GM12878 (cell line): ENCODE data around the gene PROM1. TPM values are rescaled to one million over a fixed set of nuclear protein-coding genes. Genes with fewer than 3 reads are reported as not detected.

ENCODE experiments used
- ATAC-seq: fragments of 200-7000 bp; cut with Tn5 transposase; 3 replicates; pipeline ENCODE4 v1.9.1; 2020; ENCODE audit warnings: mild to moderate bottlenecking, moderate library complexity
- BruUV-seq: library from RNA; stranded (reverse); fragments of 400-500 nt; replicated peaks from 2 replicates; lab custom pipeline; 2021; lab: Mats Ljungman, UMichigan
- CTCF ChIA-PET: fragments of 300-600 bp; sonication (Branson Sonifier 250); formaldehyde crosslinking; extraction: SDS; loops from one replicate; lab custom pipeline; 2021; ENCODE audit warnings: inconsistent platforms; lab: Yijun Ruan, JAX
- POLR2A ChIA-PET: fragments of 350-600 bp; formaldehyde crosslinking; extraction: SDS; loops from one replicate; lab custom pipeline; 2021; ENCODE audit warnings: inconsistent platforms; lab: Charles Lee
- RAD21 ChIA-PET: fragments of 300-600 bp; sonication (Branson Sonifier 250); formaldehyde crosslinking; loops from one replicate; lab custom pipeline; 2023; ENCODE audit warnings: antibody characterized with exemption; ENCODE audit not compliant: unreplicated experiment; lab: Charles Lee
- SMC1A ChIA-PET: fragments of 300-600 bp; sonication (Branson Sonifier 250); formaldehyde crosslinking; loops from one replicate; lab custom pipeline; 2023; ENCODE audit not compliant: unreplicated experiment, uncharacterized antibody; lab: Charles Lee
- DNase-seq: peaks from one replicate; pipeline ENCODE4 v3.0.0-alpha.2; 2011; ENCODE audit warnings: low read depth, low spot score
- FAIRE-seq: peaks from 3 replicates; lab custom pipeline; 2011; peaks lifted over from hg19 to GRCh38; lab: Jason Lieb, UNC
- H2AFZ ChIP-seq: 2 replicates; pipeline ENCODE4 v1.6.0; 2011; ENCODE audit warnings: low read depth, low read length, control low read depth; ENCODE audit not compliant: control insufficient read depth
- H3K27ac ChIP-seq: 2 replicates; pipeline ENCODE4 v1.5.1; 2011; ENCODE audit warnings: control low read depth; ENCODE audit not compliant: control insufficient read depth, insufficient read depth
- H3K27me3 ChIP-seq, 2 experiments: replicated peaks in 1 of 2; 2 replicates each; pipeline versions ENCODE4 v1.6.0 to v1.6.1; 2011; ENCODE audit warnings: low read length in 1 of 2; ENCODE audit not compliant: control insufficient read depth in 2 of 2, insufficient read depth in 2 of 2
- H3K36me3 ChIP-seq, 2 experiments: 2 replicates each; pipeline ENCODE4 v1.5.1; 2011; ENCODE audit warnings: low read length in 1 of 2; ENCODE audit not compliant: control insufficient read depth in 2 of 2, insufficient read depth in 2 of 2
- H3K4me1 ChIP-seq: 2 replicates; pipeline ENCODE4 v1.6.1; 2011; ENCODE audit warnings: mild to moderate bottlenecking, low read length, moderate library complexity, mixed read lengths; ENCODE audit not compliant: control insufficient read depth, insufficient read depth
- H3K4me2 ChIP-seq: 2 replicates; pipeline ENCODE4 v1.6.0; 2011; ENCODE audit warnings: control low read depth; ENCODE audit not compliant: control insufficient read depth, insufficient read depth
- H3K4me3 ChIP-seq: fragments of 200-600 bp; sonication (generic); 2 replicates; pipeline ENCODE4 v1.5.1; 2016
- H3K79me2 ChIP-seq: 2 replicates; pipeline ENCODE4 v1.6.0; 2011; ENCODE audit warnings: low read length; ENCODE audit not compliant: control insufficient read depth, insufficient read depth
- H3K9ac ChIP-seq: 2 replicates; pipeline ENCODE4 v1.8.0; 2011; ENCODE audit warnings: low read length, control low read depth, mixed read lengths; ENCODE audit not compliant: control insufficient read depth, insufficient read depth
- H3K9me3 ChIP-seq: replicated peaks from 3 replicates; pipeline ENCODE4 v1.5.1; 2011; ENCODE audit warnings: mild to moderate bottlenecking, low read length; ENCODE audit not compliant: control insufficient read depth, insufficient read depth
- H4K20me1 ChIP-seq: 2 replicates; pipeline ENCODE4 v1.6.0; 2011; ENCODE audit not compliant: control insufficient read depth, insufficient read depth
- CREM ChIP-seq: IDR thresholded peaks from 2 replicates; pipeline ENCODE4 v1.6.1; 2014; ENCODE audit warnings: antibody characterized with exemption, low read depth
- CUX1 ChIP-seq: IDR thresholded peaks from 2 replicates; pipeline ENCODE4 v1.6.1; 2012; ENCODE audit warnings: improper control_type of control experiment, low read depth, low read length; ENCODE audit not compliant: insufficient replicate concordance
- EP300 ChIP-seq, 2 experiments: fragments of 150-350 bp in 1 of 2; IDR thresholded peaks; 2 replicates each; pipeline ENCODE4 v1.6.1; 2011 to 2012; ENCODE audit warnings: low read depth in 2 of 2, low read length in 2 of 2, borderline replicate concordance in 1 of 2, improper control_type of control experiment in 1 of 2, inconsistent platforms in 1 of 2; ENCODE audit not compliant: control insufficient read depth in 1 of 2
- ESRRA ChIP-seq: IDR thresholded peaks from 2 replicates; pipeline ENCODE4 v1.6.1; 2012; ENCODE audit warnings: mild to moderate bottlenecking, low read length, improper control_type of control experiment
- GATAD2B ChIP-seq: fragments of 450-650 bp; conservative IDR thresholded peaks from 2 replicates; pipeline ENCODE4 v1.6.1; 2017; ENCODE audit warnings: low read depth, mild to moderate bottlenecking, moderate library complexity
- SIN3A ChIP-seq: IDR thresholded peaks from 2 replicates; pipeline ENCODE4 v1.6.1; 2012; ENCODE audit warnings: low read depth, low read length, improper control_type of control experiment
- ZBTB33 ChIP-seq: fragments of 450-650 bp; IDR thresholded peaks from 2 replicates; pipeline ENCODE4 v1.6.1; 2017; ENCODE audit warnings: mild to moderate bottlenecking
- ZNF217 ChIP-seq: fragments of 450-650 bp; IDR thresholded peaks from 2 replicates; pipeline ENCODE4 v1.6.1; 2017; ENCODE audit warnings: antibody characterized with exemption, mild to moderate bottlenecking
- ZNF622 ChIP-seq: fragments of 450-650 bp; IDR thresholded peaks from 2 replicates; pipeline ENCODE4 v1.6.1; 2017; ENCODE audit warnings: mild to moderate bottlenecking, inconsistent platforms
- ZNF687 ChIP-seq: fragments of 450-650 bp; IDR thresholded peaks from 2 replicates; pipeline ENCODE4 v1.6.1; 2017; ENCODE audit warnings: mild to moderate bottlenecking, moderate library complexity
- WGBS: methylation state at CpG from one replicate; pipeline ENCODE4 v1.1.6; 2016; ENCODE audit warnings: low lambda C conversion rate; ENCODE audit not compliant: insufficient replicate concordance, insufficient coverage; ENCODE audit errors: missing lambda C conversion rate; 5-methylcytosine and 5-hydroxymethylcytosine counted together
- in situ Hi-C: fragments of 300-500 bp; cut with MboI; formaldehyde crosslinking; loops from 9 replicates; pipeline ENCODE4 v1.14.3; 2018; ENCODE audit warnings: mixed read lengths
- intact Hi-C: fragments of 100-400 bp; cut with micrococcal nuclease; formaldehyde crosslinking; loops from one replicate; pipeline ENCODE4 v1.14.2; 2022; ENCODE audit not compliant: unreplicated experiment
- polyA plus RNA-seq, 11 experiments: library from polyadenylated mRNA; depleted of rRNA in 4 of 11; unstranded in 6 of 11; stranded (reverse) in 5 of 11; fragments of >200 nt; fragmentation: Nextera tagmentation in 4 of 11; fragmentation: Illumina TruSeq in 1 of 11; extraction: Ambion mirVana in 4 of 11; extraction: Trizol in 1 of 11; gene quantifications; 1 replicate in 1 of 11; 2 replicates in 10 of 11; pipeline versions ENCODE4 v1.2.1 to v1.2.3, GENCODE V29; 2011 to 2016; ENCODE audit warnings: inconsistent platforms in 2 of 11, missing spikeins in 2 of 11, low read depth in 1 of 11
- total RNA-seq, 4 experiments: library from RNA; depleted of rRNA in 3 of 4; stranded (reverse); fragments of >200 nt in 3 of 4; fragmentation: Illumina TruSeq in 1 of 4; extraction: Trizol in 1 of 4; gene quantifications; 2 replicates each; pipeline versions ENCODE4 v1.2.1 to v1.2.3, GENCODE V29; 2013 to 2021

Gene PROM1
- total and polyA plus RNA-seq, 10 of the 15 experiments (the other 5 are each of a cell fraction or from before 2014, with no cell fraction given), result 0.08 to 0.31 (median 0.18) TPM; not detected in 7

- Histone ChIP-seq H3K27ac (no peak overlapping the region), H3K27me3 (no peaks in the 10 kb centered on the region; a peak in 1 of 4 replicates), H3K4me1 (no peaks in the 10 kb centered on the region), H3K79me2 (no peaks in the 10 kb centered on the region), H3K9me3 (no peaks in the 10 kb centered on the region), H3K9ac (no peak overlapping the region), H4K20me1 (no peaks in the 10 kb centered on the region), H3K36me3 (no peaks in the 10 kb centered on the region), H2AFZ (no peak overlapping the region), H3K4me3 (no peak overlapping the region), H3K4me2 (no peak overlapping the region)
- RAD21 ChIA-PET, result no interaction called here
- TF ChIP-seq CREM (no peak), CUX1 (no peak), EP300 (IDR thresholded peaks at IDR 0.05; ENCODE audit: borderline replicate concordance in 1 of 2, control insufficient read depth in 1 of 2, low read depth in 2 of 2, low read length in 2 of 2) (no peak), ZNF217 (no peak), ZBTB33 (no peak), ZNF622 (no peak), ZNF687 (no peak), SIN3A (no peak), ESRRA (no peak), GATAD2B (no peak)
- 23% methylated on average over 3 of the region's 3 CpGs for whole genome bisulfite sequencing
- SMC1A ChIA-PET, result no interaction called here
- ATAC-seq, result no peak
- intact Hi-C loops, result no loop called here
- in situ Hi-C loops, result no loop called here
- CTCF ChIA-PET, result no interaction called here
- FAIRE-seq, result no peak
- POLR2A ChIA-PET, result no interaction called here
- DNase-seq, result no peak
- no TSS peak for BruUV-seq
These were observed 13.6 kb downstream of the PROM1 start for GRCh38 chr4:16070203-16070602.
